Hepatocyte (in vitro differentiated cells): ENCODE measurements around the gene SLC22A23.

Source experiments
- EZH2 ChIP-seq: fragments of 200-600 bp; sonication (generic); IDR thresholded peaks from 2 replicates; pipeline ENCODE4 v1.6.1; 2016; ENCODE audit warnings: antibody characterized with exemption, mild to moderate bottlenecking, borderline replicate concordance
- TF ChIP-seq, protein P1 (sequence below): fragments of 200-600 bp; sonication (generic); IDR thresholded peaks from 2 replicates; pipeline ENCODE4 v1.5.1; 2016; ENCODE audit warnings: antibody characterized with exemption, mild to moderate bottlenecking; ENCODE audit not compliant: poor library complexity

DNA sequence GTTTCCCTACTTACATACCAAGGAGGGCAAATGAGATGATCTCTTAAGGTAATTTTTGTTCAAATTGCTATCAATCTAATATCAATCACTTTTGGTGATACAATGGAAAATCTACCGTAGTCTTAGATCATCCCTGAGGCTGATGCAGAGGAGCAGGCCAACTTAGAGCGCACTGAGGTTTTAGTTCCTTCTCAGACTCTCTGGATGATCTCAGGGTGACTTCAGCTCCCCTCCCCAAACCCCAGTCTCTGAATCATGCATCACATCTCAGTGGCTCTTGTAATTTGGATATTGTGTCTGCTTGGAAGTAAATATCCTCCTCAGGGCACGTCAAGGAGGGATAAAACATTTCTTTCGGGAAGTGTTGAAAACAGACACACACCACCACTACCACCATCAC is 235.3 kb downstream of the SLC22A23 start:
- TF ChIP-seq, protein P1, sequence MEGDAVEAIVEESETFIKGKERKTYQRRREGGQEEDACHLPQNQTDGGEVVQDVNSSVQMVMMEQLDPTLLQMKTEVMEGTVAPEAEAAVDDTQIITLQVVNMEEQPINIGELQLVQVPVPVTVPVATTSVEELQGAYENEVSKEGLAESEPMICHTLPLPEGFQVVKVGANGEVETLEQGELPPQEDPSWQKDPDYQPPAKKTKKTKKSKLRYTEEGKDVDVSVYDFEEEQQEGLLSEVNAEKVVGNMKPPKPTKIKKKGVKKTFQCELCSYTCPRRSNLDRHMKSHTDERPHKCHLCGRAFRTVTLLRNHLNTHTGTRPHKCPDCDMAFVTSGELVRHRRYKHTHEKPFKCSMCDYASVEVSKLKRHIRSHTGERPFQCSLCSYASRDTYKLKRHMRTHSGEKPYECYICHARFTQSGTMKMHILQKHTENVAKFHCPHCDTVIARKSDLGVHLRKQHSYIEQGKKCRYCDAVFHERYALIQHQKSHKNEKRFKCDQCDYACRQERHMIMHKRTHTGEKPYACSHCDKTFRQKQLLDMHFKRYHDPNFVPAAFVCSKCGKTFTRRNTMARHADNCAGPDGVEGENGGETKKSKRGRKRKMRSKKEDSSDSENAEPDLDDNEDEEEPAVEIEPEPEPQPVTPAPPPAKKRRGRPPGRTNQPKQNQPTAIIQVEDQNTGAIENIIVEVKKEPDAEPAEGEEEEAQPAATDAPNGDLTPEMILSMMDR: no peak
- no peak for TF ChIP-seq EZH2
